Brain pericyte (primary cell): ENCODE data around the gene KCNMA1.

Source experiments
- DNase-seq: peaks from one replicate; pipeline ENCODE4 v3.0.0-alpha.2; 2012; ENCODE audit warnings: low read depth, low spot score

The KCNMA1 gene

GRCh38 chr10:77043420-77043763 is 594.2 kb downstream of the KCNMA1 start:
- no peak for DNase-seq

DNA sequence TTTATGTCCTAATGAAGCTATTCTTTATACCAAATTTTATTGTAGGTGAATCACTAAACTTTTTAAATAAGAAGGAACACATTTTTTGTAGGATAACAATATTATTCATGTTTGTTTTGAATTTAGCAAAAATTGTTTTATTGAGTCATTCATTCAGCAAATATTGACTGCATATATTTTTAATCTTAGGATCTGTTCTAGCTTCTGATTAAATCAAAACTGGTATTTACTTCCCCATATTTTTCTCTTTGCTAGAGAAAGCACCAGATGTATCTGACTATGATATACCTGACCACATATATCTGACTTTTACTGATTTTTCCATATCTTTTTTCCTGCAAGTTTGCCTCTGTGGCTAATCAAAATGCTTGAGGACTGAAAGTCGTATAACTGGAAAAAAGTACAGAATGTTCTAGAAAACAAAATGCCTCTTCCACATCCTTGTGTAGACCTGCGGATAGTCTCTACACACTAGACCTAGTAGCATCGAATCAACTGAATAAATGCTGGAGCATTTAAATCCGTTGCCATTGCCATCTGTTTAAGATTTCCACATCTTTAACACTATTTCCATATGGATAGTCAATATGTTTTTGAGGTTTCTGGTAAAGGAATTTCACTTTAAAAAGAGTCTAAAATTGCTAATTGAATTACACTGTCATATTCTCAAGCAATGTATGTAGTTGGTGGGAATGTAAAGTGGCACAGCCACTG is 594.7 kb downstream of the KCNMA1 start:
- DNase-seq = no peak

GRCh38 chr10:77041636-77042258 is 595.9 kb downstream of the KCNMA1 start:
- no peak for DNase-seq

GRCh38 chr10:77038407-77038806 is 599.2 kb downstream of the KCNMA1 start:
- DNase-seq = no peak

DNA sequence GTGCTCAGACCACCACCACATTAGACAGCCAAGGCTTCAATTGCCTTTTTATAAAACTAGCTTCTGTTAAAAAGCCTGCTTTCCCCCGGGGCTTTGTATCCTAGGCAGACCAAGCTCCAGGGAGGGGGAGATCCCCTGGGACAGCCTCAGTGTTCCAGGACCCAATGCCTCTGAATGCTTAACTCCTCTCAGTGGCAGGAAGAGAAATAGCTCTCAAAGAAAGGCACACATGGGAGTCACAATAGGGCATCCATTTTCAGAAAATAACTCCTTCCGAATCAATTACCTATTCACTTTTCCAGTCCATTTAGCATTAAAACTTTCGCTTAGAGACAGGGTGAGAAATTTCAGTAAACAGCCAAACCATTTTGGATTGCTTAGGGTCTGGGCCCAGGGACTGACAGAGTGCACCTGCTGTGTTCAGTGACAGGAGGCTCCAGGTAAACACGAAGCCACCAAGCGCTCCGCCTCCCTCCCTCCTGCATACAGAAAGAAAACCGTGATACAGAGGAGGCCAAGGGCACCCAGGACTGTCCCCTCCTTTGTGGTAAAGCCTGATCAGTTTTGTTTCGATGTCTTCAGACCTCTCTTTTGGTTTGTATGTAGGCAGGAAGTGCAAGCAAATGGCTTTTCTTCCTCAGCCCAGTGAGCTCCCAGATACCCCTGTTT is 599.7 kb downstream of the KCNMA1 start:
- no peak for DNase-seq

- DNase-seq = no peak
Observed at GRCh38 chr10:77036993-77037734, 600.4 kb downstream of the KCNMA1 start.

DNA sequence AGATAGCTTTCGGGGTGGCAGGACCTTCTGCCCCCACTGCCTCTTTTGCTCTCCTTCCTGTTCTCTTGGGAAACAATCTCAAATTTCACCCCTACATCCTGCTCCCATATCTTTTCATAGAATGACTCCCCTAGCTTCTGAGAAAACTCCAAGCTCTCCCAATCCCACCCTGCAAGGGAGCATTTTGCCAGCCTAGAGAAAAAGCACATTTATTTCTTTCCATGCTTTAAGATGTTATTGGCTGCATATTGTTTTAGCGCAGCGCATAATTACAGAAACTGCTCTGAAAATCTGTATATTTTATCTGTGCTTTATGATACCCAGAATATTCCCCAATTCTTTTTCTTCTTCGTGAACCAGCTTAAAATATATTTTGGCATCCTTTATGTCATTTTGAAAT is 601.3 kb downstream of the KCNMA1 start:
- DNase-seq = no peak

DNA sequence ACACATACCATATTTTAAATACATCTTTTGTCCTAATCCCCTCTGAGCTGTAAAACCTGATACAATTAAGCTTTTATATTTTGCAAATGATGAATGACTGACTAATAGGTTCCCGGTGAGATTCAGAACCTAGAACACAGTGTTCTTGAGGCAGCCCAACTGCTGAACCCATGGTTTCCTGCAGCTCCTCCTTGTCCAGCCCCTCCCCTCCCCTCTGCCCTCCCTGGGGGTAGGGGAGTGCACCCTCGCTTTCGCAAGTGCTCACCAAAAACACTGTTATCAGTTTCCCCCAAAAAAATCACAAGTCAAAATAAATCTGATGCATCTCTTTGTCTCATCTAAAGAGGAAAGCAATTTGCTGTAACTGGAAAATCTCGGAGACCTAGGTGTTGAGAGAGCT is 602.8 kb downstream of the KCNMA1 start:
- DNase-seq = no peak

- DNase-seq = no peak
Observed at GRCh38 chr10:77034240-77034639, 603.4 kb downstream of the KCNMA1 start.

DNA sequence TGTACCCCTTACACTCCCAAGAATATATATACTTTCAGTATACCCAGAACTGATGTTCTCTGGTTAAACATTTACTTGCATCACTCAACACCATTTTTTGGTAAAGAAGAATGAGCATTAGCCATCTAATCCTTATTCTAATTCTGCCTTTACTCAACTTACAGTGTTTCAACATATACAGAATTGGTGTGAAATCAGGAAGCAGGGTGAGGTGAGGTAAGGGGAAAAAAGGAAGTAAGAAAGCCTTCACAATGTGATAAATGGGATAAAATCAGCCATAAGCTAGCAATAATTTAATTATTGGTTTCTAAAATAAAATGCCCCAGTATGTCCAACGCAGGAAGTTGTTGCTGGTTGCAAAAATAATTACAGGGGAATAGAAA is 605.4 kb downstream of the KCNMA1 start:
- DNase-seq = no peak

- no peak for DNase-seq
Observed at GRCh38 chr10:77031531-77032187, 605.9 kb downstream of the KCNMA1 start.

DNA sequence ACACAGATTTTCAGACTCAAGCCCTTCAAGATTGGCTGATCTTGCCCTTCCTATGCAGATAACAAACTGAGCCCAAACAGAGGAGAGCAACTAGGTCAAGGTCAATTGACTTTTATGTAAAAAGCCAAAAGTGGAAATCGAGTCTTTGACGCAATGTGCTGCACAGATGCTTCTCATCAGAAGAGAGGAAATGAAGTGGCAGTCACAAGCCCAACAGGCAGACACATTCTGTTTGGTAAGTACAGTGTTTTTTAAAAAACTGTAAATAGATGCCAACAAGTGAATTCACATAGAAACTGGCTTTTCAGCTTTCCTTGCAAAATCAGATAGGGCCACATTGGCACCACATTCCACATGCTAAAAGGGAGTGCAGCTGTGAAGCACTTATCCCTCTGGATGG is 606.6 kb downstream of the KCNMA1 start:
- DNase-seq = no peak

- DNase-seq = no peak
Observed at GRCh38 chr10:77029777-77030717, 607.6 kb downstream of the KCNMA1 start.

DNA sequence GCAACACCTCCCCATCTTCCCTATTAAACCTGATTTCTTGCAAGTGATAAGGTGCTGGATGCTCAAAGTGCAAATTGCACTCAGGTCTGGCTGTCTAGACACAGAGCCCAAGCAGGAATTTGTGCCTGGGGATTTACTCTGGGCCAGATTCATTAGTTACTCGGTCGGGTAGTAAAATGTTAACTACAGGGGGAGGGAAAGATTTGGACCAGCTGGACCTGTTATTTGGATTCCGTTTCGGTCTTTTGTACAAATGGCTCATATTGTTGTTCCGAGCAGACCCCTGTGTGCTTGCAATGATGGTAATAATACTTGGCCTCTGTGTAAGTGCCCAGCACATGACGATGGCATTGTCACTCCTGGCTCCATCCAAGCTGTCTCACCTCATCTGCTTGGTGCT is 609.6 kb downstream of the KCNMA1 start:
- DNase-seq = no peak

GRCh38 chr10:77027576-77027975 is 610.0 kb downstream of the KCNMA1 start:
- no peak for DNase-seq

GRCh38 chr10:77027141-77027540 is 610.5 kb downstream of the KCNMA1 start:
- no peak for DNase-seq

DNA sequence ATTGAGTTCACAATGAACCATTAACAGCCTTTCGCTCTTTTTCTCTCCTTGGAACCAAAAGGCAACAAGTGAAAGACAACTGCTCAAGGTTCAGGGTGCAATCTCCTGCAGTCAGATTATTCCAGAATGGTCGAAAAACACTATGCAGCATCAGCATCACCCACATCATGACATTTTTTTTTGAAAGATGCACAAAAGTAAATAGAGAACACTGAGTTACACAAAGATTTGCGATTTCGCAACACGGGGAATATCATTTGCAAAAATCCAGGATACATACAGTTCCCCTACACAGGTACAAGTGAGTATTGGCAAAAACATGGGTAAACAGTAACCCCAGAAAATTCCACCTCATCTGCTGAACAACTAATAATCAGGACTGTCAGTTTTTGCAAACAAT is 611.5 kb downstream of the KCNMA1 start:
- no peak for DNase-seq

DNA sequence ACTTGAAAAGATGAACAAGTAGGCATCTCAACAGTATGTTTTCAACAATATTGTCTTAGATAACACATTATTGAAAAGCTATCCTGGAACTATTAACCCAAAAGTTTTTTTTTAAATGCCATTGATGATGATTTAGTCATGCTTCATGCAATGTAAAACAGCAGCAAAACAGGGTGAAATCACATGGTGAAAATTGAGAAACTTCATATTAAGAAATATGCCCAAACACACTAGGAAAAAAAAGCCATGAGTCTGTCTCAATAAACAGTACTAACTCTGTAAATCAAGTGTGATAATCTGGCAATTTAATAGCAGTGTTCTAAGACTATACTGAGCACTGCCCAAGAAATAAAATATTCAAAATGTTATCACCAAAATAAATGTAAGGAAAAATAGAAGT is 613.1 kb downstream of the KCNMA1 start:
- no peak for DNase-seq

DNA sequence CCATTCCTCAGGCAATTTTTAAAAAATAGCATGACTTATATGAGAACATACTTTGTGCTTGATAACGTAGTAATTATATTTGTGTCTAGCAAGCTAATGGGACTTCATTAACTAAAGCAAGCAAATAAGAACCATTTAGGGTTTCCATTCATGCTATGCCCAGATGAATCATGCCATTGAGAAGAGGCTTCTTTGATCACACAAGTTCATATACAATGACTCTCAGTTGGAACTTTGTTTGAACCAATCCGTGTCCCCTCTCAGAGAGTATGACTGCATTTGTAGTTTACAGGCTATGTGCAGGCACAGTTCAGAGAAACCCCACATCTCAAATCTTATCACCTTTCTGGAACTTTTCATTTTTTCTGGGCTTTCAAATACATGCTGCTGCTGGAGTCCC is 614.2 kb downstream of the KCNMA1 start:
- no peak for DNase-seq

DNA sequence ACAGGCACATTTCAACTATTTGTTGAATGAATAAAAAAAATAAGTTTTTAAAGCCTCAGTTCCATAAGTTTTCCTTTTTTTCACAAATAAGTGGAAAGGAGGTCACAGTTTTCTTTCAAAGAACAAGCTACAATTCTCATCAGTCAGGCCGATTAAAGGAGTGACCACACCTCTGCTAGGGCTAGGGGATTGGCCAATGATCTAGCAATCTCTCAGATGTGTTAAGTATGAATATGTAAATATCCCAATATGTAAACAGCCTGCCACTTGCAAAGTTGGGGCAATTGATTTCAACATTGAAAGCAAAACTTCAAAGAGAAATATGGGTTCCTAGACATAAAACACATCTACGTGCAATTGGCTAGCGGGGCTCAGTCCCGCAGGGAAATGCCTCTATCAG is 614.9 kb downstream of the KCNMA1 start:
- no peak for DNase-seq

DNA sequence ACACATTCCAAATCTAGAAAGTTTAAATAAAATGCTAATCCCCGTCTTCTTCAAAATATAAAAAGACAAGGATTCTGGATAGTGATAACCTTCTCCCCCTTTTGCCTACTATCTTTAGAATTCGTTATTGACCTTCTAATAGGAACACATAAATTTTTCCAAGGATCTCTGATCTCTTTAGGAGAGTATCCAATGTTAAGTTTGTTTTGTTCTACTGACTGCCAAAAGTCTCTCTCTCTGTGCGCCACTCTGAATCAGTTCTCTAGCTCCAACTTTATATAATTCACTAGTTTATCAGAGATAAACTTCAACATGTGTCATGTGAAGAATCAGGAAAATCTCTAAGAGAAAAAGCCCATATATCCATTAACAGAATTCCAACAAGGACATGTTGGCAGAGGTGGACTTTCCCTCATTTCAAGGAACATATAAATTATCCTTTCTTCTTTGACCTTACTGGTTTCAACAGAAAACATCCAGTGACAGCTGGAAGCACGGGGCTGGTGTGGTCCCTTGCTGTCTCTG is 615.6 kb downstream of the KCNMA1 start:
- DNase-seq = no peak
